Progenitor cell of endocrine pancreas (in vitro differentiated cells): ENCODE results near the gene VSNL1. TPM values are rescaled to one million over a fixed set of nuclear protein-coding genes. Genes with fewer than 3 reads are reported as not detected.

Source experiments
- DNase-seq: peaks from one replicate; pipeline ENCODE4 v3.0.0; 2021; ENCODE audit warnings: low spot score; ENCODE audit not compliant: unreplicated experiment
- H3K27ac Mint-ChIP-seq: 2 replicates; pipeline ENCODE4 v1.8.0; 2021; ENCODE audit warnings: mild to moderate bottlenecking, moderate library complexity, mixed read lengths
- H3K27me3 Mint-ChIP-seq: 2 replicates; pipeline ENCODE4 v1.8.0; 2021; ENCODE audit warnings: mixed read lengths
- H3K36me3 Mint-ChIP-seq: 2 replicates; pipeline ENCODE4 v1.8.0; 2022; ENCODE audit warnings: mixed read lengths; ENCODE audit not compliant: insufficient read depth
- H3K4me1 Mint-ChIP-seq: 2 replicates; pipeline ENCODE4 v1.8.0; 2021; ENCODE audit warnings: low read depth, mixed read lengths
- H3K4me3 Mint-ChIP-seq: 2 replicates; pipeline ENCODE4 v1.8.0; 2021; ENCODE audit warnings: low read depth, mild to moderate bottlenecking, moderate library complexity, mixed read lengths
- H3K9me3 Mint-ChIP-seq: 2 replicates; pipeline ENCODE4 v1.8.0; 2021; ENCODE audit warnings: low read depth, mixed read lengths
- total RNA-seq: library from RNA; stranded (reverse); gene quantifications from 2 replicates; pipeline ENCODE4 v1.2.1, GENCODE V29; 2021
- TF ChIP-seq, protein P1 (sequence below): fragments of 200-600 bp; sonication (generic); IDR thresholded peaks from one replicate; pipeline ENCODE4 v1.5.0; 2021; ENCODE audit warnings: antibody characterized with exemption, mild to moderate bottlenecking; ENCODE audit not compliant: unreplicated experiment

VSNL1 gene
- total RNA-seq, 1 donor from 2014 or later: 1.1 TPM

DNA sequence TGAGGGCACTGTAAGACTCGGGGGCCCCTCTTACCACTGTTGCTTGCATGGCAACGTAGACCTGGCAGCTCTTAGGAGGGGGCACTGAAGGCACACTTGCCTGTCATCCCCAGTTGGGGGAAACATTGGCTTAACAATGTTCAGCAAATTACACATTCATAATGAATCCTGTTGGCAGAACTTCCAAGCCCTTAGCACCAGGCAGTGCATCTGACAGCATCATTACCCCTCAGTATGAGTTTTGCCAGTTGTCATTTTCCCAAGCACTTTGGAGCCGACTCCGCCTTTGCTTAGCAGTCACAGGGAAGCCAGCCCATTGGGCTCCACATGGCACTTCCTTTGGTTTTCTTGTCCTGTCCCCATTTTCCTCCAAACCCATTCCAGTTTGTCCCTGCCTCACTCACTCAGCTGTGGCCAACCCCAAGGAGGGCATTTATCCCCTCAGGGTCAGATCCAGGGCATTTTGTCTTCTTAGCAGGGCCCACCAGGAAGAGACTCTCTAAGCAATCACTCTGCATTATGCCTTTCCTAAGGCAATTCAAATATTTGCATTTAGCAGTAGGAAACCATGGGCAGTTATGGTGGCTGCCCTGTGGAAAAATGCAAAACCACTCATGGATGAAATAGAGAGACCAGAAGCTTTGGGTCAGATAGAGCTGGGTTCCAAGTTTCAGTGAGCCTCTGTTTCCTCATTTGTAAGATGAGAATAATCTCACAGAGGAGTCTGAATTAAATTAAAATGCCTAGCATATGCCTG, 73.9 kb downstream of the VSNL1 start:
- TF ChIP-seq, protein P1, sequence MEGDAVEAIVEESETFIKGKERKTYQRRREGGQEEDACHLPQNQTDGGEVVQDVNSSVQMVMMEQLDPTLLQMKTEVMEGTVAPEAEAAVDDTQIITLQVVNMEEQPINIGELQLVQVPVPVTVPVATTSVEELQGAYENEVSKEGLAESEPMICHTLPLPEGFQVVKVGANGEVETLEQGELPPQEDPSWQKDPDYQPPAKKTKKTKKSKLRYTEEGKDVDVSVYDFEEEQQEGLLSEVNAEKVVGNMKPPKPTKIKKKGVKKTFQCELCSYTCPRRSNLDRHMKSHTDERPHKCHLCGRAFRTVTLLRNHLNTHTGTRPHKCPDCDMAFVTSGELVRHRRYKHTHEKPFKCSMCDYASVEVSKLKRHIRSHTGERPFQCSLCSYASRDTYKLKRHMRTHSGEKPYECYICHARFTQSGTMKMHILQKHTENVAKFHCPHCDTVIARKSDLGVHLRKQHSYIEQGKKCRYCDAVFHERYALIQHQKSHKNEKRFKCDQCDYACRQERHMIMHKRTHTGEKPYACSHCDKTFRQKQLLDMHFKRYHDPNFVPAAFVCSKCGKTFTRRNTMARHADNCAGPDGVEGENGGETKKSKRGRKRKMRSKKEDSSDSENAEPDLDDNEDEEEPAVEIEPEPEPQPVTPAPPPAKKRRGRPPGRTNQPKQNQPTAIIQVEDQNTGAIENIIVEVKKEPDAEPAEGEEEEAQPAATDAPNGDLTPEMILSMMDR: no peak
- no peaks in the 10 kb centered on the region for H3K9me3 Mint-ChIP-seq
- H3K4me3 Mint-ChIP-seq: no peak overlapping the region
- H3K4me1 Mint-ChIP-seq: no peaks in the 10 kb centered on the region
- no peak for DNase-seq
- H3K27ac Mint-ChIP-seq: no peak overlapping the region
- no peaks in the 10 kb centered on the region for H3K36me3 Mint-ChIP-seq
- H3K27me3 Mint-ChIP-seq: no peaks in the 10 kb centered on the region

DNA sequence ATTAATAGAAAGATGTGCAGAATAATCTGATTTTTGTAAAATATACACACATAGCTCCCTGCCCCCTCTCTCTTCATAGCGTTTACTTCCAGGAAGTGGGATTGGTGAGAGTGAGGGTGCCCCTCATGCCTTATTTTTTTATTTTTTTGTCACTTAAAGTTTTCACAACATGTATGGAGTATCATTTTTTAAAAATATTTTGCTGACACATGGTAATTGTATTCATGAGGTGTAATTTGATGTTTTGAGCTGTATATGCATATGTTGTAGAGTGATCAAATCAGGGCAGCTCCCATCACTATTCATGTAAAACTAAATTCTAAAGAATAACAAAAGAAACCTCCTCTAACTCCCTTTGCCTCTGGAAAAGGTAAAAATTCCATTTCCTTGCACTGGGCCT, 74.7 kb downstream of the VSNL1 start:
- Mint-ChIP-seq H3K9me3 (no peaks in the 10 kb centered on the region), H3K4me3 (no peak overlapping the region), H3K27me3 (no peaks in the 10 kb centered on the region), H3K36me3 (no peaks in the 10 kb centered on the region), H3K4me1 (no peaks in the 10 kb centered on the region), H3K27ac (no peak overlapping the region)
- DNase-seq: no peak
- TF ChIP-seq, protein P1: no peak

DNA sequence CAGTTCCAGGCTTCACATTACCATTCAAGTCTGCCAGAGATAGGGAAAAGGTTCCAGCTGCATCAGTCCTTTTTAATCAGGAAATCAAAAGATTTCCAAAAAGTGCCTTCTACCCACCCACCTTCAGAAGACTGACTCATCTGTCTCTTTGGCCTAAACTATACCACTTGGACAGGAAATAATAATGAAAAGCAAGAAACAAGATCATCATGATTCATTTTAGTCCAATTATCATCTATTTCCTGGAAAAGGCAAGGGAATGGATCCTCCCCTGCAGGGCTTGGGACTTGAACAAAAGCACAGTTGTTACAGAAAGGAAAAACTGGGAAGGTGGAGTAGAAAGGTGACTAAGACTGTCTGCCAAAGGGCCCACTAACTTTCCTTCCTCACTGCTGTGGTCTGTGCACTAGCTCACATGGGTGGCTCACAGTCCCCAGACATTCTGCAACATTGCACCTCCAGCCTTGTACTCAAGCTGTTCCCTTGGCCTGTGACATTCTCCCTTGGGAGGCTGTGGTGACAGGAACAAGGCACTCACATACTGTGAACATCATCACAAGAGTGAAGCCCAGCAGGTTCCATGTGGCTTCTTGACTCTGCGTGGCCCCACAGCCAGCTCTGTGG, 75.3 kb downstream of the VSNL1 start:
- Mint-ChIP-seq H3K4me1 (no peaks in the 10 kb centered on the region), H3K9me3 (no peaks in the 10 kb centered on the region), H3K4me3 (no peak overlapping the region), H3K27me3 (no peaks in the 10 kb centered on the region), H3K27ac (no peak overlapping the region), H3K36me3 (no peaks in the 10 kb centered on the region)
- TF ChIP-seq, protein P1: no peak
- DNase-seq: no peak

DNA sequence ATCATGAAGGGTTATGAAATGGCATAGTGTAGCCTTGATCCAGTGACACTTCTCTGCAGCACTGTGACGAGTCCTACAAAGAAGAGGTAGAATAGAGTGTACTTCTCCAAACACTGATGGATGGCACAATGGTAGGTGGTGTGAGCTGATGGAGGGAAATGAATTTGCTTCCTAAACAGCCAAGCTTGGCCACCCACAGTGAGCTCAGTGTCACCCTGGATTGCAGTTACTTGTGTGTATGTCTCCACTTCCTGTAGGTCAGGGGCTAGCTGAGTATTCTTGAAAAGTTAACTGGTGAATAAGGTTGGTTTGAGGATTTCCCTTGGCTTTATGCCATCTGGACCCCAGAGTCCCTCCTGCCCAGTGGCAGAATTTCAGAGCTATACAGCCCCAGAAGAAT, 75.9 kb downstream of the VSNL1 start:
- Mint-ChIP-seq H3K27ac (no peak overlapping the region), H3K9me3 (no peaks in the 10 kb centered on the region), H3K27me3 (no peaks in the 10 kb centered on the region), H3K36me3 (no peaks in the 10 kb centered on the region), H3K4me3 (no peak overlapping the region), H3K4me1 (no peaks in the 10 kb centered on the region)
- TF ChIP-seq, protein P1: no peak
- no peak for DNase-seq

DNA sequence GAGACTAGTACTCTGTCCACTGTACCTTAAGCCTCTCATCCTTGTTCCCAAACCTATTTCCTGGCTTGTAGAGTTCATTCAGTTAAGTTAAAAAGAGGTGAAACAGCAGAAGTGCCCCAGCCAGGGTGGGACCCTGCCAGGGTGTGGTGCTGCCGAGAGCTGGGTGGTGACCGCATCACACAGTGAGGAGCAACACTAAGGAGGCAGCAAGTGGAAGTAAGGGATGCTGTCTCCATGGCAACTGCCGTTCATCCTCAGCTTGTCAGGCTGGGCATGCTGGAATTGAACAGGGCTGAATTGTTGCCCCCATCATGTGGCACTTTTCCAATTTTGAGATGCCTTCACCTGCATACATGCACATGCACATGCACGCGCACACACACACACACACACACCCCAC, 77.0 kb downstream of the VSNL1 start:
- TF ChIP-seq, protein P1: no peak
- H3K27me3 Mint-ChIP-seq: no peaks in the 10 kb centered on the region
- H3K9me3 Mint-ChIP-seq: no peaks in the 10 kb centered on the region
- H3K4me3 Mint-ChIP-seq: no peak overlapping the region
- no peaks in the 10 kb centered on the region for H3K36me3 Mint-ChIP-seq
- H3K27ac Mint-ChIP-seq: no peak overlapping the region
- DNase-seq: no peak
- no peaks in the 10 kb centered on the region for H3K4me1 Mint-ChIP-seq
